Neutrophil (primary cell): ENCODE data around the gene NHLH1.

Source experiments
- H3K27ac ChIP-seq: fragments of 200-600 bp; sonication (generic); 2 replicates; pipeline ENCODE4 v1.5.1; 2016; ENCODE audit warnings: mild to moderate bottlenecking, moderate library complexity
- H3K27me3 ChIP-seq: fragments of 200-600 bp; sonication (generic); 2 replicates; pipeline ENCODE4 v1.6.0; 2016; ENCODE audit warnings: mild to moderate bottlenecking
- H3K36me3 ChIP-seq: fragments of 200-600 bp; sonication (generic); 2 replicates; pipeline ENCODE4 v1.5.1; 2017
- H3K4me1 ChIP-seq, 2 experiments: fragments of 200-600 bp in 1 of 2; sonication (generic) in 1 of 2; 1 replicate in 1 of 2; 2 replicates in 1 of 2; pipeline versions ENCODE4 v1.5.1 to v1.6.1; 2013 to 2016; ENCODE audit warnings: low read depth in 1 of 2, low read length in 1 of 2, mild to moderate bottlenecking in 1 of 2, moderate library complexity in 1 of 2; ENCODE audit not compliant: control insufficient read depth in 1 of 2, insufficient read depth in 1 of 2
- H3K4me3 ChIP-seq, 2 experiments: fragments of 200-600 bp in 1 of 2; sonication (generic) in 1 of 2; 1 replicate in 1 of 2; 2 replicates in 1 of 2; pipeline ENCODE4 v1.5.1; 2013 to 2016; ENCODE audit warnings: low read depth in 1 of 2, low read length in 1 of 2, mild to moderate bottlenecking in 1 of 2, moderate library complexity in 1 of 2
- H3K9me3 ChIP-seq: fragments of 200-600 bp; sonication (generic); 2 replicates; pipeline ENCODE4 v1.5.1; 2016
- CTCF ChIP-seq: fragments of 200-600 bp; sonication (generic); IDR thresholded peaks from 2 replicates; pipeline ENCODE4 v1.5.1; 2016; ENCODE audit warnings: antibody characterized with exemption

NHLH1 gene

GRCh38 chr1:160367934-160368923 lies 1.4 kb downstream of the NHLH1 start:
- Histone ChIP-seq H3K36me3 (no peaks in the 10 kb centered on the region), H3K9me3 (no peaks in the 10 kb centered on the region), H3K27me3 (peaks cover 11% of the 10 kb centered on the region), H3K4me3 (no peak overlapping the region), H3K27ac (no peak overlapping the region), H3K4me1 (no peaks in the 10 kb centered on the region)
- TF ChIP-seq CTCF = no peak

GRCh38 chr1:160369087-160369486 lies 2.2 kb downstream of the NHLH1 start:
- no peak overlapping the region for H3K27ac ChIP-seq
- no peaks in the 10 kb centered on the region for H3K36me3 ChIP-seq
- H3K27me3 ChIP-seq = peaks cover 11% of the 10 kb centered on the region
- H3K4me1 ChIP-seq = no peaks in the 10 kb centered on the region
- H3K4me3 ChIP-seq = no peak overlapping the region
- no peaks in the 10 kb centered on the region for H3K9me3 ChIP-seq
- TF ChIP-seq CTCF = no peak

GRCh38 chr1:160370561-160371345 lies 3.9 kb downstream of the NHLH1 start:
- Histone ChIP-seq H3K36me3 (no peaks in the 10 kb centered on the region), H3K4me3 (no peak overlapping the region), H3K27ac (no peak overlapping the region), H3K27me3 (peaks cover 11% of the 10 kb centered on the region), H3K9me3 (no peaks in the 10 kb centered on the region), H3K4me1 (peaks cover 5 to 9% of the 10 kb centered on the region in 2 experiments)
- TF ChIP-seq CTCF = no peak

- H3K36me3 ChIP-seq = no peaks in the 10 kb centered on the region
- no peak overlapping the region for H3K27ac ChIP-seq
- H3K4me3 ChIP-seq = no peak overlapping the region
- H3K27me3 ChIP-seq = peaks cover 11% of the 10 kb centered on the region
- H3K4me1 ChIP-seq = peaks cover 11 to 14% of the 10 kb centered on the region in 2 experiments
- H3K9me3 ChIP-seq = no peaks in the 10 kb centered on the region
- no peak for TF ChIP-seq CTCF
Measured at GRCh38 chr1:160371346-160371631, 4.4 kb downstream of the NHLH1 start.

- H3K9me3 ChIP-seq = no peaks in the 10 kb centered on the region
- no peak for TF ChIP-seq CTCF
- no peak overlapping the region for H3K27ac ChIP-seq
- no peaks in the 10 kb centered on the region for H3K36me3 ChIP-seq
- peaks cover 14 to 19% of the 10 kb centered on the region in 2 experiments for H3K4me1 ChIP-seq
- H3K27me3 ChIP-seq = peaks cover 11% of the 10 kb centered on the region
- no peak overlapping the region for H3K4me3 ChIP-seq
Measured at GRCh38 chr1:160371756-160372155, 4.9 kb downstream of the NHLH1 start.
